ENCODE data around the gene BUB3. TPM values are rescaled to one million over a fixed set of nuclear protein-coding genes. Genes with fewer than 3 reads are reported as not detected.

BUB3 gene
- total and polyA plus RNA-seq, 2 of the 4 experiments (the other 2 are of a cell fraction): 215 to 384 TPM

GRCh38 chr10:123142701-123143161 is 11.5 kb upstream of the BUB3 start:
- Histone ChIP-seq H3K27me3 (ENCODE audit: control insufficient read depth, insufficient read depth, low read length) (peaks cover 99% of the 10 kb centered on the region), H4K5ac (ENCODE audit: low read depth, low read length) (no peak overlapping the region), H3K14ac (replicated peaks; ENCODE audit: low read depth, low read length) (no peak overlapping the region), H3K9me1 (ENCODE audit: insufficient read depth, low read length) (no peaks in the 10 kb centered on the region), H3K79me1 (ENCODE audit: low read depth in 1 of 2, low read length in 2 of 2) (no peaks in the 10 kb centered on the region), H3K9me3 (ENCODE audit: control insufficient read depth, insufficient read depth, low read length) (peaks cover 8% of the 10 kb centered on the region), H2AFZ (replicated peaks; ENCODE audit: low read length, poor library complexity) (no peak overlapping the region), H2BK15ac (ENCODE audit: low read depth, low read length) (no peak overlapping the region), H3K9ac (ENCODE audit: low read depth, low read length) (no peak overlapping the region), H3K4me1 (ENCODE audit: control insufficient read depth, insufficient read depth, low read length) (no peaks in the 10 kb centered on the region; the same call in 1 of the 2 replicates), H3K27ac (ENCODE audit: insufficient read depth, low read length) (no peak overlapping the region), H3K18ac (ENCODE audit: low read depth, low read length) (no peak overlapping the region), H2BK120ac (ENCODE audit: low read depth, low read length) (no peak overlapping the region), H4K91ac (ENCODE audit: insufficient read depth, low read depth, low read length) (no peak overlapping the region), H2AK9ac (replicated peaks; ENCODE audit: low read depth, low read length, poor library complexity) (no peak overlapping the region), H3K36me3 (ENCODE audit: control insufficient read depth, insufficient read depth, low read length) (no peaks in the 10 kb centered on the region), H3K4ac (ENCODE audit: low read depth, low read length) (no peak overlapping the region), H2BK5ac (ENCODE audit: low read depth, low read length, poor library complexity, severe bottlenecking) (no peak overlapping the region), H3K4me2 (ENCODE audit: low read depth, low read length) (no peak overlapping the region), H4K20me1 (ENCODE audit: insufficient read depth, low read length) (no peaks in the 10 kb centered on the region), H2AK5ac (ENCODE audit: low read depth, low read length) (no peak overlapping the region), H4K8ac (ENCODE audit: low read depth in 2 of 2, low read length in 2 of 2) (no peak overlapping the region), H2BK20ac (ENCODE audit: low read depth, low read length) (no peak overlapping the region), H3K23ac (ENCODE audit: low read depth, low read length) (no peak overlapping the region), H3K56ac (ENCODE audit: extremely low read depth, insufficient read depth, low read length) (no peak overlapping the region), H3K4me3 (ENCODE audit: insufficient read depth, low read depth, low read length) (no peak overlapping the region)
- TF ChIP-seq, protein P1, sequence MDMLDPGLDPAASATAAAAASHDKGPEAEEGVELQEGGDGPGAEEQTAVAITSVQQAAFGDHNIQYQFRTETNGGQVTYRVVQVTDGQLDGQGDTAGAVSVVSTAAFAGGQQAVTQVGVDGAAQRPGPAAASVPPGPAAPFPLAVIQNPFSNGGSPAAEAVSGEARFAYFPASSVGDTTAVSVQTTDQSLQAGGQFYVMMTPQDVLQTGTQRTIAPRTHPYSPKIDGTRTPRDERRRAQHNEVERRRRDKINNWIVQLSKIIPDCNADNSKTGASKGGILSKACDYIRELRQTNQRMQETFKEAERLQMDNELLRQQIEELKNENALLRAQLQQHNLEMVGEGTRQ (IDR thresholded peaks at IDR 0.05; ENCODE audit: low read depth, low read length): no peak
- TF ChIP-seq RAD21 (IDR thresholded peaks at IDR 0.05; ENCODE audit: low read length): no peak
- no peak for TF ChIP-seq RFX5 (IDR thresholded peaks at IDR 0.05; ENCODE audit: low read depth, low read length)
- TF ChIP-seq SMC3 (IDR thresholded peaks at IDR 0.05; ENCODE audit: low read depth, low read length): no peak
- no peak for TF ChIP-seq MXI1 (IDR thresholded peaks at IDR 0.05; ENCODE audit: borderline replicate concordance, low read depth, low read length)
- TF ChIP-seq FOS (IDR thresholded peaks at IDR 0.05; ENCODE audit: low read depth, low read length): no peak
- no peak for TF ChIP-seq CTCF (conservative IDR thresholded peaks at IDR 0.05; ENCODE audit: low read depth, low read length)
- no peak for TF ChIP-seq NFE2L2 (IDR thresholded peaks at IDR 0.05; ENCODE audit: low read depth, low read length)
- TF ChIP-seq MAZ (IDR thresholded peaks at IDR 0.05; ENCODE audit: borderline replicate concordance, low read depth, low read length): no peak
- dilution Hi-C loops (cut with HindIII; ENCODE audit: low sequenced_read_pairs, unreplicated experiment) (no loop called here), in situ Hi-C loops (cut with MboI; ENCODE audit: low sequenced_read_pairs) (loop anchor here (25.0 kb wide), 1 partner anchor 1245 kb away; no protein-coding TSS in a partner anchor), intact Hi-C loops (cut with micrococcal nuclease) (no loop called here)
- DNase-seq (no peak), ATAC-seq (ENCODE audit: low read depth) (no peak)
- 6% methylated on average over 20 of the region's 33 CpGs; no CpG with 5 or more reads in 1 of the 2 experiments for WGBS, 2 experiments (ENCODE audit: extremely low coverage in 2 of 2, insufficient read length in 1 of 2)
- CTCF ChIA-PET: no interaction called here
- BruUV-seq (replicated peaks): no TSS peak
- POLR2A ChIA-PET (ENCODE audit: unreplicated experiment): no interaction called here

Data from IMR-90 (cell line).